Activated T-cell treated with anti-CD3 and anti-CD28 coated beads for 48 hours (primary cell): ENCODE data around the gene RAB36.
A peak's percentile ranks its signal among the peaks of the same experiment; 100 is the strongest.
"Not testable (repeated sequence)": the region's sequence is repeated elsewhere in the genome, so short reads cannot be mapped to it uniquely, and the experiment has no call there.

Experiments used
- DNase-seq: peaks from one replicate; pipeline ENCODE4 v3.0.0-alpha.2; 2020; ENCODE audit warnings: low read depth

Gene RAB36

DNA sequence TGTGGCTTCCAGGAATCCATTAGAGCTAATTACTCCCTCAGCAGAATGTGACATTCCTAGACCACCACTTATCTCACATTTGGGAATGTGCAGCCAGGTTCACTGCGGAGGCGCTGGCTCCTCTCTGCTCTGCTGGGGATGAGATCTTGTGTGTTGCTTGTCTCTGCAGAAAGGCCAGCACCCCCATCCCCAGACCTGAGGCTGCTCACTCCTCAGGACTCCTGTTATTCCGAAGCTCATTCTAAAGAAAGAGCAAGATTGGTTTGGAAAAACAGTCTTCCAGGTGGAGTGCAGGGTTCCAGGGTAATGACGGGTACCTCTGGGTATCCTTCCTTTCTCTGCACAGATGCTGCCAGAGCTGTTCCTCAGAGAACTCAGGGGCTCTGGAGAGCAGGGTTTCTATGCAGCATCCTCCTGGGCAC lies 24.3 kb upstream of the RAB36 start:
- no peak for DNase-seq

DNA sequence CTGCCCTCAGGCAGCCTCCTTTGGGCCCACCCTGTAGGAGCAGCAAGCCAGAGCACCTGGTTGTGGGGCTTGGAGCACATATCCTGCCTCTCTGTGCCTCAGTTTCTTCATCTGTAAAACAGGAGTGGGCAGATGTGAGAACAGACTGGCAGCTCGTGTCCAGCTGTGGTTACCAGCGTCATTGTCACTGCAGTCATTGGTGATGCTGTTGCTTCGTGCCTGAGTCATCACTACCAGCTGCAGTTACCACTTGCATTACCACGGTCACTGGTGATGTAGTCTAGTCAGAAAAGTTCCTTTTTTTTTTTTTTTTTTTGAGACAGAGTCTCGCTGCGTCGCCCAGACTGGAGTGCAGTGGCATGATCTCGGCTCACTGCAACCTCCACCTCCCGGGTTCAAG lies 23.9 kb upstream of the RAB36 start:
- no peak for DNase-seq

DNA sequence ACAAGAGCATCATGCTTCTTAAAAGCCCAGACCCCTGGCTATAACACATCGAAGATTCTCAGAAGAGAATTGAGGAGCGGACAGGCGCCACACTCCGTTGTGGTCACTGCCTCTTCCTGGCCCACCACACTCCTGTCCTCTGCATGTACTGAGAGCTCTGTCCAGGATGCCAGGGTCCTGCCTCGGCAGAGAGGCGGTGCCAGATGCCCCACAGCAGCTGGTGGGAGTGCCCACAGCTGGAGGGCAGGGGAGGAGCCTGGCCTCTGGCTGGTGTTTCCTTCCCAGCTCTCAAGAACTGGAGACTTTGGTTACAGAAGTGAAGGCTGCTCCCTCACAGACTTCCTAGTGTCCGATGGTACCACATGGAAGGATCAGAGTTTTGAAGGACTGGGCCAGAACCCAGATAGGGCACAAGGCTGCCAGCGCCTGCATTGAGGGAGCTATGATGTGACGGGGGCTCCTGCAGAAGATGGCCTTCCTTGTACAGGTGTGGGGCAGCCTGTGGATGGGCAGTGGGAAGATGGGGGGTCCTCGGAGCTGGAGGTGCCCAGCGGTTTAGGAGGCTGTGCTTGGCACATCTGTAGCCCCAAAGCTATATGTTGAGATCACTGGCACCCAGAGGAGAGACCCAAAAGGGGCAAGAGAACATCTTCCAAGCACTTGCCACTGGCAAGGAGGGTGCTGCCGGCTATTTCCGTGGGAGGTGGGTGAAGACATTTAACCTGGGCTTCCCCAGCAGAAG lies 22.9 kb upstream of the RAB36 start:
- no peak for DNase-seq

DNA sequence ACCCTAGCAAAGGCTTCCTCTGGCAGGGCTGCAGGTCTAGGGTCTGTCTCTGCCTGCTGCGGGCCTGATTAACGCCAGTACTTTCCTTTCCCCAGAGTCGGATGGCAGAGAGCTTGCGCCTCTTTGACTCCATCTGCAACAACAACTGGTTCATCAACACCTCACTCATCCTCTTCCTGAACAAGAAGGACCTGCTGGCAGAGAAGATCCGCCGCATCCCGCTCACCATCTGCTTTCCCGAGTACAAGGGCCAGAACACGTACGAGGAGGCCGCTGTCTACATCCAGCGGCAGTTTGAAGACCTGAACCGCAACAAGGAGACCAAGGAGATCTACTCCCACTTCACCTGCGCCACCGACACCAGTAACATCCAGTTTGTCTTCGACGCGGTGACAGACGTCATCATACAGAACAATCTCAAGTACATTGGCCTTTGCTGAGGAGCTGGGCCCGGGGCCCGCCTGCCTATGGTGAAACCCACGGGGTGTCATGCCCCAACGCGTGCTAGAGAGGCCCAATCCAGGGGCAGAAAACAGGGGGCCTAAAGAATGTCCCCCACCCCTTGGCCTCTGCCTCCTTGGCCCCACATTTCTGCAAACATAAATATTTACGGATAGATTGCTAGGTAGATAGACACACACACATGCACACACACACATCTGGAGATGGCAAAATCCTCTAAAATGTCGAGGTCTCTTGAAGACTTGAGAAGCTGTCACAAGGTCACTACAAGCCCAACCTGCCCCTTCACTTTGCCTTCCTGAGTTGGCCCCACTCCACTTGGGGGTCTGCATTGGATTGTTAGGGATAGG lies 22.1 kb upstream of the RAB36 start:
- no peak for DNase-seq

DNA sequence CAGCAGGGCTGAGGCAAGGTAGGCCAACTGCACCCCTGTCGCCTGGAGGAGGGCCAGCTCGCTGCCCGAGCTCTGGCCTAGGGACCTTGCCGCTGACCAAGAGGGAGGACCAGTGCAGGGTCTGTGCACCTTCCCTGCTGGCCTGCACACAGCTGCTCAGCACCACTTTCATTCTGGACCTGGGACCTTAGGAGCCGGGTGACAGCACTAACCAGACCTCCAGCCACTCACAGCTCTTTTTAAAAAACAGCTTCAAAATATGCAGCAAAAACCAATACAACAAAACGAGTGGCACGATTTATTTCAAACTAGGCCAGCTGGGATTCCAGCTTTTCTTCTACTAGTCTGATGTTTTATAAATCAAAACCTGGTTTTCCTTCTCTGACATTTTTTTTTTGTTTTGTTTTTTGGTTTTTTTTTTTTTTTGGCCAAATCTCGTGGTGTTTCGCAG lies 21.4 kb upstream of the RAB36 start:
- DNase-seq = no peak

DNA sequence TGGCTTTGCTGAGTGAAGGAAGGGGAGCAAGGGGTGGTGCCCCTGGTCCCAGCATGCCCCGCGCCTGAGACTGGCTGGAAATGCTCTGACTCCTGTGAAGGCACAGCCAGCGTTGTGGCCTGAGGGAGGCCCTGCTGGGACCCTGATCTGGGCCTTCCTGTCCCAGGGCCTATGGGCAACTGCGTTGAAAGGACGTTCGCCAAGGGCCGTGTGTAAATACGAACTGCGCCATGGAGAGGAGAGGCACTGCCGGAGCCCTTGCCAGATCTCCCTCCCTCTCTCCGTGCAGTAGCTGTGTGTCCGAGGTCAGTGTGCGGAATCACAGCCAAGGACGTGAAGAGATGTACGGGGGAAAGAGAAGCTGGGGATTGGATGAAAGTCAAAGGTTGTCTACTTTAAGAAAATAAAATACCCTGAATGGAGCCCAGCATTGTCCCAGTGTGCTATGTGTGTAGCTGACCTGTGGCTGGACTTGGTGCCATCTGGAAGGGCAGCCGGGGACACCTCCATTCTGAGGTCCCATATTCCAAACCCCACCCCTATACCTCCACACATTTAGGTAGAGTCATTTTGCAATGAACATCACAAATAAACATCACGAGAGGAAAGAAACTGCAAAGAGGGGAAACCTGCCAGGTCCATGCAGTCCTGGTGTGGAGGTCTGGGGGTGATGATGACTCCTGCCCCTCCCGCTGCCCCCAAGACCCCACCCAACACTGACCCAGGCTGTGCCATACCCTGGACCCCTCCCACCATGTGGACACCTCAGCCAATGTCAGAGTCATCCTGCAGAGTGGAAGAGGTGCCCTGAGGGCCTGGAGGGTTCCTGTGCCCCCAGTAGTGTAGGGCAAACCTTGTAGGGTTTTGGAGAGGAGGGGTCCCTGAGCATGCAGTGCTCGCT lies 20.4 kb upstream of the RAB36 start:
- DNase-seq = no peak

DNA sequence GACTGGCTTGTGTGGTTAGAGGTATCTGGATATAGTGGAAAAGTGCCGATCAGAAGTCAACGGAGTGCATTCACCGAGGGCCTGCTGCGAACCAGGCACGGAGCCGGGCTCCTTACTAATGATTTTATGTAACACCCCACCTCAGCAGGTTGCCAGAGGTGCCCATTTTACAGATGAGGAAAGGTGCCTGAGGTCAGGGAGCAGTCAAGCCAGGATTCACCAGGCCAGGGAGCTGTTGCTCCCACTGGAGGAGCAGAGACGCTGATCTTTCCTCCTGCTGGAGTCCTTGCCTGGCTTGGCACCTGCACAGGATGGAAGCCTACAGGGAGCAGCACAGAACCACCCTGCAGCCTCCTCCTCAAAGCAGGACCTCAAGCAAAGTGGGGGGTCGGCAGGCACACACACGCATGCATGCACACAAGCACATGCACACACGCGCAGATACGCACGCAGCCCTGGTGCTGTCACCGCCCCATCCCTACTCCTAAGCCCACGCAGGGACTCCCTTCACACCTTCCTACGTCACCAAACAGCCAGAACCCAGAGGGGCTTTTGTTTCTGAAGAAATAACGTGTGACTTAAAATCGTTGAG lies 19.7 kb upstream of the RAB36 start:
- DNase-seq = no peak

DNA sequence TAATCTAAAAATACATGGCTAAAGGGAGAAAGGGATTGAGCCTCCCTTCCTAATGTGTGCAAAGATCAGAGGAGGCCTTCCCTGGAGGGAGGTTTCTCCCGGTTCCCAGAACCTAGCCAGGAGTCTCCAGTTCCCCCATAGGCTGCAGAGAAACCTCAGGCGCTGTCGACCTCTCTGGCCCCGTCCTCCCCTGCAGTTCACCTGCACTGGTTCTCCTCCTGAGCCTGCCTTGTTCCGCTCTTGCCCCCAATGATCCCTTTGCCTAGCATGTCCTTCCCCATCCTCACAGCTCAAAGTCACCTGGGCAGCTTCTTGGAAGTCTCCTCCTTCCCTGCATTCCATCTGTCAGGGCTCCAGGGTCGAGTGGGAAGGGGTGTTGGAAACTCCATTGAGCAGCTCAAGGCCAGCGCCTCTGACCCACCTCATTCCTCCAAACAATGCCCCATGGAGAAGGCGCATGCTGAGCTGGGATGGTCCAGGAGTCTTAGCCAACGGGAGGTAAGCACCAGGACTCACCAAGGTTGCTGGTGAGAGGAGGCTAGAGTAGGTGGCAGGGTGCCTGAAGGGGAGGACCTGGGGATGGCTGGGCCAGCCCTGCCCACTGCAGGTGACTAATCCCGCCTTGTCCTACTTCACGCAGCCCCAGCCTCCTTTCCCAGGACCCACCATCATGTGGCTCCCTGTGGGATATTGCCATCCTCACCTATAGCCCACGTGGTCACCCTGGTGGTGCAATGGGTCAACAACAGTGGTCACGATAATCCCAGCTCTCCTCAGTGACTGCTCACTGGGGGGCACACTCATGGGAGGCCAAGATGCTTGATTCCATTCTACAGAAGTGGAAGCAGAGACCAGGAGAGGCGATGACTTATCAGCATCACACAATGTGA lies 18.9 kb upstream of the RAB36 start:
- no peak for DNase-seq

DNA sequence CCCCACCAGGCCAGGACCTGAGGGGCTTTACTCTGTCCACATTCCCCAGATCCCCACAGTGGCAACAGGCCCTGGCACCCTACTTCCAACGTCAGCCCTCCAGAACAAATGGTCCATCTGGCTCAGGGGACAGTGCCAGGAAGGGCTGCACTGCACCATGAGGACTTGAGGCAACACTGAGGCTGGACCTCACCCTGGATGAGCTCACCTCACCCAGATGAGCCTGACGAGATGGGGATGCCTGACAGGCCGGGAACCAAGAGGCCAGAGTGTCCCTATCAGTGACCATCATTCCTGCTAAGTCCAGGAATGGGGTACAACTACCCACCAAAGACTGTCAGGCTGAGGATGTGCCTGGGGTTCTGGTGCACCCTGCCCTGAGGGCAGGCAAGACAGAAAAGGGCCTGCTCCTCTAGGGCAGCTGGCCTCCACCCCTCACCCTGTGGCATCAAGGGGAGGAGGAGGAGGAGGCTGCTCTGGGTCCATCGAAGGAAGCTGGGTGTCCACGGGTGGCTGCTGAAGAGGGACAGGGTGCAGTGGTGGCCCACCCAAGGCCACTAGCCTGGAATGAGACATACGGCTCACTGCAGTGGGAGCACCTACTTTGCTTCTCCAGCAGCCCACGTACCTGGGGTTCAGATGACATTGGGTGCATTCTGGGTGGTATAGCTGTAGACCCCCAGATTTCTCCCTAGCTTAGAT lies 18.1 kb upstream of the RAB36 start:
- no peak for DNase-seq

DNA sequence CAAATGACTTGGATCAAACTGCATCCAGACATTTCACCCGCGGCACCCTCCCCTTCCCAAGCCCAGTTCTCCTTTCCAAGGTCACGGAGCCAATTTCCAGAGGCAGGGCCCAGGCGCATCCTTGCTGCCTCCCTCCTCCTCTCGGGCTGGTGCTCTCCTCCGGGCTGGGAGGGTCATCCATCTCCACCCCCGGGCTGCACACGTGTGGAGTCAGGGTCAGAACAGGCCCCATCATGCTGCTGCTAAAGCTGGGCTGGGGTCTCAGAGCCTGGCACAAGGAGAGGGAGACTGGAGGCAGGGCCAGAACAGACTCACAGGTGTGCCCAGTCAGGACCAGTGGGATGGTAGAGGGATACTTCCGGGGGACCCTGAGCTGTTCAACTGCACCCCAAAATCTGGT lies 17.5 kb upstream of the RAB36 start:
- DNase-seq = no peak

DNA sequence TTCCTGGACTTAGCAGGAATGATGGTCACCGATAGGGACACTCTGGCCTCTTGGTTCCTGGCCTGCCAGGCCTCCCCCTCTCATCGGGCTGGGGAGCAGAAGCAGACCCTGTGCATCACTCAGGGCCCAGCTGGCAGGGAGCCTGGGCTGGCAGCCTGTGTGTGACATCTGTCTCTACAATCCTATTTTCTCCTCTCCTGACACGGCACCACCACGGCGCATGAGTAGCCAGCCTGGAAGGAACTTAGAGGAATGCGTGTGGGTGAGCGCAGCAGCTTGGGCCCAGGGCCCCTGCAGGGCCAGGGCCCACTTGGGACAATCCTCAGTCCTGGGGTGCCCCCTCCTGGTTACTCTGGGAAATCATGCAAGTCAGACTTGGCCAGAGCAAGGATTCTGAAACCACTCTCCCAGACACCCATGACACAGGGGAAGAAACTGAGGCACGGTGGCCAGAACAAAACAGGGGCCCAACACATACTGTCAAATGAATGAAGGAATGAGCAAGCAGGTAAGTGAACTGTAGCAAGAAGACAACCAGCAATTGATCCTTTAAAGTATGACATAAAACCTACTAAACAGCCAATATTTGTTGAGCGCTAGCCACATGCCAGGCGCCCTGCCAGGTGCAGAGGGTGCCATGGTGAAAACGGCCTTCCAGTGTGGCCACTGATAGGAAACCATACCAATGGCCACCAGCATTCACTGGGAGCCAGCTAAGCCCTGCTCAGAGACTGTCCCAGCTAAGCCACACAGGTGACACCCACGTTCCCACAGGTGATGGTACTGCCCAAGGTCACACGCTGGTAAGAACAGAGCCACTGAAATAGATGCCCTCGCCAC lies 16.8 kb upstream of the RAB36 start:
- peak; percentile 62 for DNase-seq

DNA sequence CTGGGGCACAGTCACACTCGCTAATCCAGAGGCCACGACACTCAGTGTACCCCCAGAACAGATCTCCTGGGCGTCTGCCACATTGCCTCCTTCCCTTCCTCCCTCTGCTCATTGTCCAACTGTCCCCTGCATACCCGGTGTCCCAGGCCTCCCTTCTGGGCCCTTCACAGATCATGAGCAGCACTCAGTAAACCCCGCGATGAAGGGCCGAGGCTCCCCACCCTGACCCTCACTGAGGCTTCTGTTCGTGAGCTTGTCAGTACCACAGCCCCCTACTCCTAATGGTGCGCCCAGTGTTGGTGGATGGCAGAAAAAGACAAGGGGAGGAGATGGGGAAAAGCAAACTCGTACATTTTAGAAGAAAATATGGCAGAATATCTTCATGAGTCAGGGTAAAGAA lies 16.1 kb upstream of the RAB36 start:
- DNase-seq = no peak

DNA sequence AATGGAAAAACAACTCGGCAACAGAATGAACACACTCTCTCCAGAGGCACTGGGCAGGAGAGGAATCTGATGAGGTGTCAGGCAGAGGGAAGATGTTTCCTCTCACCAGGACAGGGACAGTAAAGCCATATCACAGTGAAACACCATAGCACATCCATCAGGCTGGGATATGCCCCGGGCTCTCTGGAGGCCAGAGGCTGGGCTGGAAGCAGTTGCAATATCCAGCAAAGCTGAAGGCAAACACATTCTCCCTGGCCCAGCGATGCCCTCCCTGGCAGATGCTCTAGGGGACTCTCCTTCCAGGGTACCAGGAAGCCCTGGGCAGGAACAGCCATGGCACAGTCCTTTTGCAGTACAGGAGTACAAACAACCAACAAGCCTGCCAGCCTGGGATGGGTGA lies 14.6 kb upstream of the RAB36 start:
- no peak for DNase-seq

DNA sequence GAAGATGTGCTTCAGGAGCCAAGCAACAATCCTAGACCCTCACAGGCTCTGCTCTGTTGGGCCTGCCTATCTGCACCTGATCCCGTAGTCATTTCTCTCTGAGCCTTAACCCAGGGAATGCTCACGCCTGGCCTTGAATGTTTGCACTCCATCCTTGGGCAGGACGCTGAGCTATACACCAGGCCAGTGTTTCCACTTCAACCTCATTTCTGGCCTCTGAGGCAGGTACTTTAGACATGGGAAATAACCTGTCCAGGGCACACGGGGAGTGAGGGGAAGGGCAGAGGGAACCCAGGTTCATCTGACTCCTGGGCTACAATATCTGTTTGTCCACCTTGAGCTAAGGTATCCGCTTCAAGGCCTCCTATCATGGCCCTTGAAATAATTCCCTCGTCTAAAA lies 13.3 kb upstream of the RAB36 start:
- DNase-seq = no peak

DNA sequence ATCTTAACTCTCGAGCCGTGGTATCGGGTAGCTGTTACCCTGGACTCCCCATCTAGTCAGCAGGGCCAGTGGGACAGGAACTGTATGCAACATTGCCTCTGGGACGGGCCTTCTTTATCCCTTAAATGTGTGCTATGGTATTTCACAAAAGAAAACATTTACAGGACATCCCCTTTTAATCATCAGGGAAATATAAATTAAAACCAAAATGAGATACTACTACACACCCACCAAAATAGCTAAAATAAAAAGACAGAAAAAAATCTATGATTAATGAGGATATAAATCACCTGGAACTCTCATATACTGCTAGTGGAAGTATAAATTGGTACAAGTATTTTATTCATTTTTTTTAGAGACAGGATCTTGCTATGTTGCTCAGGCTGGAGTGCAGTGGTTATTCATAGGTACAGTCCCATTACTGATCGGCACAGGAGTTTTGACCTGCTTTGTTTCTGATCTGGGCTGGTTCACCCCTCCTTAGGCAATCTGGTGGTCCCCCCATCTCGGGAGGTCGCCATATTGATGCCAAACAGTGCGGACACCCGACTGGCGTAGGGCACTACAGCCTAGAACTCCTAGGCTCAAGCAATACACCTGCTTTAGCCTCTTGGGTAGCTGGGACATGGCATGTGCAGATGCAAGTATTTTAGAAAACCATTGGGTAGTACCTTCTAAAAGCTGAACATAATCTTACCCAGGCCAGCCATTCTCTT lies 12.7 kb upstream of the RAB36 start:
- DNase-seq = no peak

DNA sequence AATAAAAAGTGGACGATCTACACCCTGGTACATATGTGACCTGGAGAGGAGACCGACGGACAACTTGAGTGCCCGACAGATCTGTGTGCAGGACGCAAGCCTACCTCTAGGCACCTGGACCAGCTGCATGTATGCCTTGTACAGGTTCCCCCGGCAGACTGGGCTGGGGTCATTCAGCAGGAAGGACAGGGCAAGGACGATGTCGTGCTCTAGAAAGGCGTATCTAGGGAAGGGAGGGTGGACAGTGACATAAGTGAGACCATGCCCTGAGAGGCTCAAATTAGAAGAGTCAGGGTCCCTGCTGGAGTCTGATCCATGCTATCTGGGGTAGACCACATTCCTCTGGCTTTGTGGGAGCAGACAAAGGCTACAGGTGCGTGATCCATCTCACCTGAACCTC lies 11.4 kb upstream of the RAB36 start:
- DNase-seq = no peak

DNA sequence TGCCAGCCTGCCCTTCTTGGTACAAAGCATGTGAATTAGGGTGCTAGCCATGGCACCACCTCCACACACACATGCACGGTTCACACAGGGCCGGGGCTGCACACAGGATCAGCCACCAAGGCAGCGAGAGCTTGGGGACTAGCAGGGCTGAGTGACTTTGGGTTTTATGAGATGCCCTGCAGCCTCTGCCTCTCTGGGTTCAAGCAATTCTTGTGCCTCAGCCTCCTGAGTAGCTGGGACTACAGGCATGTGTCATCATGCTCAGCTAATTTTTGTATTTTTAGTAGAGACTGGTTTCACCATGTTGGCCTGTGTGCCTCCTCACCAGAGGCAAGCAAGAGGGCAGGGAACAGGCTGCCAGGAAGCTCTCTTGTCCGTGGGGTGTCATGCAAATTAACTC lies 8.3 kb upstream of the RAB36 start:
- not testable (repeated sequence) for DNase-seq

DNA sequence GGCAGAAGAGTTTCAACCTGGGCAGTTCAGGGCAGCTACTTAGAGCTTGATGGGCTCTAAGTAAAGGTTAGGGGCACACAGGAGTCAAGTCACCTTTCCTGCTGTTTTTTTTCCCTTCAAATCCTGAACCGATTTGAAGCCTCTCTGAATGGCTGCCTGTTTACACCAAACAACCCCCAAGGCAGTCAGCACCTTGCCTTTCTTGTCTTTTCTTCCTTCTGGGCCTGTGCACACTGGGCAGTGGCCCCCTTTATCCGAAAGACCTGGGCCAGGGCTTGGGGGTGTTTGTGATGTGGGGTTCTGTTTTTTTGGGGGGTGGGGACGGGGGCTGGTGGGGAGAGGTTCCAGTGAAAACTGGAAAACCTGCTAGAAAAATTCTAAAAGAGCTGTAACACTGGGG lies 7.8 kb upstream of the RAB36 start:
- DNase-seq = no peak
